Dendritic cell treated with granulocyte-macrophage colony-stimulating factor and Interleukin-4, amounts not matched to agents 40 ng/mL and 50 ng/mL, for 4 days (primary cell): ENCODE data around the gene CANT1.

Experiments used
- H3K27ac Mint-ChIP-seq: one replicate; pipeline ENCODE4 v1.8.0; 2022; ENCODE audit warnings: mild to moderate bottlenecking, mixed read lengths
- H3K27me3 Mint-ChIP-seq: one replicate; pipeline ENCODE4 v1.8.0; 2022; ENCODE audit warnings: mild to moderate bottlenecking, mixed read lengths
- H3K36me3 Mint-ChIP-seq: one replicate; pipeline ENCODE4 v1.8.0; 2022; ENCODE audit warnings: low read depth, mixed read lengths
- H3K4me1 Mint-ChIP-seq: one replicate; pipeline ENCODE4 v1.8.0; 2022; ENCODE audit warnings: low read depth, mixed read lengths
- H3K4me3 Mint-ChIP-seq: one replicate; pipeline ENCODE4 v1.8.0; 2022; ENCODE audit warnings: mild to moderate bottlenecking, moderate library complexity, mixed read lengths
- H3K9me3 Mint-ChIP-seq: one replicate; pipeline ENCODE4 v1.8.0; 2022; ENCODE audit warnings: mixed read lengths
- intact Hi-C: fragments of 100-400 bp; cut with micrococcal nuclease; formaldehyde crosslinking; loops from one replicate; pipeline ENCODE4 v1.15.0; 2022

The CANT1 gene

GRCh38 chr17:78981010-78981888 lies 28.3 kb downstream of the CANT1 start:
- H3K4me3 Mint-ChIP-seq, result no peak overlapping the region
- H3K4me1 Mint-ChIP-seq, result peaks cover 9% of the 10 kb centered on the region
- peaks cover 2% of the 10 kb centered on the region for H3K27me3 Mint-ChIP-seq
- H3K36me3 Mint-ChIP-seq, result no peaks in the 10 kb centered on the region
- intact Hi-C loops, result no loop called here
- H3K27ac Mint-ChIP-seq, result no peak overlapping the region
- H3K9me3 Mint-ChIP-seq, result no peaks in the 10 kb centered on the region

- Mint-ChIP-seq H3K4me1 (peaks cover 9% of the 10 kb centered on the region), H3K27ac (peak overlapping the region; percentile 10), H3K9me3 (no peaks in the 10 kb centered on the region), H3K36me3 (no peaks in the 10 kb centered on the region), H3K4me3 (no peak overlapping the region), H3K27me3 (peaks cover 2% of the 10 kb centered on the region)
- intact Hi-C loops, result no loop called here
Observed at GRCh38 chr17:78980624-78980972, 29.0 kb downstream of the CANT1 start.

GRCh38 chr17:78979780-78980623 lies 29.6 kb downstream of the CANT1 start, which contains the start of gene LGALS3BP:
TSS of gene LGALS3BP (minus strand) at chr17:78979923. CDS start at chr17:78977191, 2,732 bp downstream.
- Mint-ChIP-seq H3K4me3 (no peak within 1 kb of the TSS), H3K36me3 (no peaks in the 10 kb centered on the region), H3K27ac (peak within 1 kb of the TSS; percentile 10), H3K4me1 (peaks cover 9% of the 10 kb centered on the region), H3K9me3 (no peaks in the 10 kb centered on the region), H3K27me3 (peaks cover 2% of the 10 kb centered on the region)
- intact Hi-C loops, result no loop called here

- peaks cover 9% of the 10 kb centered on the region for H3K4me1 Mint-ChIP-seq
- peaks cover 2% of the 10 kb centered on the region for H3K27me3 Mint-ChIP-seq
- H3K4me3 Mint-ChIP-seq, result no peak overlapping the region
- intact Hi-C loops, result no loop called here
- no peaks in the 10 kb centered on the region for H3K36me3 Mint-ChIP-seq
- no peak overlapping the region for H3K27ac Mint-ChIP-seq
- H3K9me3 Mint-ChIP-seq, result no peaks in the 10 kb centered on the region
Observed at GRCh38 chr17:78977997-78978973, 31.3 kb downstream of the CANT1 start.

GRCh38 chr17:78977681-78977943 lies 32.0 kb downstream of the CANT1 start:
- intact Hi-C loops, result no loop called here
- peaks cover 2% of the 10 kb centered on the region for H3K27me3 Mint-ChIP-seq
- H3K4me1 Mint-ChIP-seq, result peaks cover 9% of the 10 kb centered on the region
- H3K9me3 Mint-ChIP-seq, result no peaks in the 10 kb centered on the region
- H3K4me3 Mint-ChIP-seq, result no peak overlapping the region
- H3K27ac Mint-ChIP-seq, result no peak overlapping the region
- H3K36me3 Mint-ChIP-seq, result no peaks in the 10 kb centered on the region

GRCh38 chr17:78976907-78977680 lies 32.5 kb downstream of the CANT1 start:
- H3K27me3 Mint-ChIP-seq, result peaks cover 2% of the 10 kb centered on the region
- H3K36me3 Mint-ChIP-seq, result no peaks in the 10 kb centered on the region
- intact Hi-C loops, result no loop called here
- H3K27ac Mint-ChIP-seq, result no peak overlapping the region
- H3K4me3 Mint-ChIP-seq, result no peak overlapping the region
- no peaks in the 10 kb centered on the region for H3K9me3 Mint-ChIP-seq
- H3K4me1 Mint-ChIP-seq, result peaks cover 9% of the 10 kb centered on the region

- peaks cover 17% of the 10 kb centered on the region for H3K4me1 Mint-ChIP-seq
- no peaks in the 10 kb centered on the region for H3K9me3 Mint-ChIP-seq
- H3K36me3 Mint-ChIP-seq, result no peaks in the 10 kb centered on the region
- no peak overlapping the region for H3K27ac Mint-ChIP-seq
- no peak overlapping the region for H3K4me3 Mint-ChIP-seq
- H3K27me3 Mint-ChIP-seq, result peaks cover 4% of the 10 kb centered on the region
- intact Hi-C loops, result no loop called here
Observed at GRCh38 chr17:78974635-78975591, 34.7 kb downstream of the CANT1 start.

- peaks cover 22% of the 10 kb centered on the region for H3K4me1 Mint-ChIP-seq
- H3K9me3 Mint-ChIP-seq, result no peaks in the 10 kb centered on the region
- no peak overlapping the region for H3K4me3 Mint-ChIP-seq
- peaks cover 4% of the 10 kb centered on the region for H3K27me3 Mint-ChIP-seq
- H3K36me3 Mint-ChIP-seq, result no peaks in the 10 kb centered on the region
- no peak overlapping the region for H3K27ac Mint-ChIP-seq
- intact Hi-C loops, result no loop called here
Observed at GRCh38 chr17:78973792-78974520, 35.6 kb downstream of the CANT1 start.

GRCh38 chr17:78973196-78973595 lies 36.4 kb downstream of the CANT1 start:
- no peak overlapping the region for H3K27ac Mint-ChIP-seq
- H3K27me3 Mint-ChIP-seq, result peaks cover 5% of the 10 kb centered on the region
- intact Hi-C loops, result no loop called here
- no peaks in the 10 kb centered on the region for H3K9me3 Mint-ChIP-seq
- H3K36me3 Mint-ChIP-seq, result no peaks in the 10 kb centered on the region
- no peak overlapping the region for H3K4me3 Mint-ChIP-seq
- H3K4me1 Mint-ChIP-seq, result peaks cover 22% of the 10 kb centered on the region

- Mint-ChIP-seq H3K4me1 (peaks cover 22% of the 10 kb centered on the region), H3K4me3 (no peak overlapping the region), H3K9me3 (no peaks in the 10 kb centered on the region), H3K36me3 (no peaks in the 10 kb centered on the region), H3K27ac (no peak overlapping the region), H3K27me3 (peaks cover 6% of the 10 kb centered on the region)
- intact Hi-C loops, result no loop called here
Observed at GRCh38 chr17:78972507-78973105, 37.0 kb downstream of the CANT1 start.

GRCh38 chr17:78971756-78972506 lies 37.6 kb downstream of the CANT1 start:
- H3K9me3 Mint-ChIP-seq, result no peaks in the 10 kb centered on the region
- no peak overlapping the region for H3K4me3 Mint-ChIP-seq
- intact Hi-C loops, result loop anchor here (2.0 kb wide), 1 partner anchor 105 kb away; no protein-coding TSS in a partner anchor
- H3K36me3 Mint-ChIP-seq, result no peaks in the 10 kb centered on the region
- peaks cover 8% of the 10 kb centered on the region for H3K27me3 Mint-ChIP-seq
- H3K27ac Mint-ChIP-seq, result peak overlapping the region; percentile 23
- H3K4me1 Mint-ChIP-seq, result peaks cover 18% of the 10 kb centered on the region
